NCI-H524 (cell line): ENCODE results near the gene FOXB1.

Experiments
- DNase-seq, 2 experiments: peaks; one replicate each; lab custom pipeline; 2025; lab: John Stamatoyannopoulos, UW

FOXB1 gene

GRCh38 chr15:59998950-59999611 is 5.0 kb upstream of the FOXB1 start:
- DNase-seq = peak in 1 of 2 experiments; percentile 11

GRCh38 chr15:59999612-60000112 is 4.4 kb upstream of the FOXB1 start:
- peak in 1 of 2 experiments; percentile 28 for DNase-seq

- DNase-seq = peak in 1 of 2 experiments; percentile 42
These were observed 3.8 kb upstream of the FOXB1 start for GRCh38 chr15:60000113-60000823.

GRCh38 chr15:60000824-60001609 is 3.1 kb upstream of the FOXB1 start:
- peak in 1 of 2 experiments; percentile 20 for DNase-seq

- DNase-seq = peak in 1 of 2 experiments; percentile 26
These were observed 2.2 kb upstream of the FOXB1 start for GRCh38 chr15:60001610-60002527.

GRCh38 chr15:60002528-60003218 is 1.4 kb upstream of the FOXB1 start:
- no peak for DNase-seq

- peak in 1 of 2 experiments; percentile 67 for DNase-seq
These were observed 685 bp upstream of the FOXB1 start for GRCh38 chr15:60003243-60004008.

GRCh38 chr15:60004846-60005351 is 788 bp downstream of the FOXB1 start:
- DNase-seq = peak in 1 of 2 experiments; percentile 67

GRCh38 chr15:60005352-60006202 is 1.5 kb downstream of the FOXB1 start:
- no peak for DNase-seq

GRCh38 chr15:60006203-60006862 is 2.2 kb downstream of the FOXB1 start:
- DNase-seq = peak; percentile 25 to 62

- DNase-seq = no peak
These were observed 2.8 kb downstream of the FOXB1 start for GRCh38 chr15:60006873-60007272.

- peak in 1 of 2 experiments; percentile 3 for DNase-seq
These were observed 5.2 kb downstream of the FOXB1 start for GRCh38 chr15:60009124-60009960.

GRCh38 chr15:60009980-60010732 is 6.0 kb downstream of the FOXB1 start:
- no peak for DNase-seq

GRCh38 chr15:60010858-60011257 is 6.7 kb downstream of the FOXB1 start:
- no peak for DNase-seq

GRCh38 chr15:60012695-60013094 is 8.6 kb downstream of the FOXB1 start:
- DNase-seq = no peak
